Sigmoid colon (tissue), 7 donors: ENCODE data around the gene BMPER. TPM values are rescaled to one million over a fixed set of nuclear protein-coding genes. Genes with fewer than 3 reads are reported as not detected.

Experiments
- DNase-seq: peaks from one replicate; pipeline ENCODE4 v3.0.0-alpha.2; 2019
- H3K27ac ChIP-seq, 4 donors: fragments of 200-600 bp; sonication (generic); one replicate each; pipeline ENCODE4 v1.5.1; 2016 to 2019; ENCODE audit warnings: mild to moderate bottlenecking in 1 of 4
- H3K27me3 ChIP-seq, 3 donors: fragments of 200-600 bp; sonication (generic); one replicate each; pipeline ENCODE4 v1.5.1; 2019; ENCODE audit warnings: mild to moderate bottlenecking in 1 of 3
- H3K36me3 ChIP-seq, 4 donors: fragments of 200-600 bp; sonication (generic); one replicate each; pipeline ENCODE4 v1.5.1; 2016 to 2019
- H3K4me1 ChIP-seq, 4 donors: fragments of 200-600 bp; sonication (generic); one replicate each; pipeline ENCODE4 v1.5.1; 2017 to 2019
- H3K4me3 ChIP-seq, 4 donors: fragments of 200-600 bp; sonication (generic); one replicate each; pipeline ENCODE4 v1.5.1; 2017 to 2019; ENCODE audit warnings: mild to moderate bottlenecking in 2 of 4, moderate library complexity in 1 of 4
- H3K9me3 ChIP-seq, 4 donors: fragments of 200-600 bp in 3 of 4; sonication (generic) in 3 of 4; one replicate each; pipeline versions ENCODE4 v1.5.1 to v1.6.1; 2013 to 2019
- CTCF ChIP-seq, 4 experiments: fragments of 450-650 bp in 3 of 4; fragments of 200-600 bp in 1 of 4; IDR thresholded peaks; one replicate each; pipeline ENCODE4 v1.5.1; 2016 to 2019; ENCODE audit warnings: antibody characterized with exemption in 4 of 4, mild to moderate bottlenecking in 3 of 4, moderate library complexity in 2 of 4
- EP300 ChIP-seq, 4 donors: sonication (generic); formaldehyde crosslinking; IDR thresholded peaks; one replicate each; pipeline ENCODE4 v1.6.1; 2017; ENCODE audit warnings: antibody characterized with exemption in 4 of 4
- POLR2A ChIP-seq, 2 donors: fragments of 450-650 bp; IDR thresholded peaks; one replicate each; pipeline ENCODE4 v1.6.1; 2016; ENCODE audit warnings: antibody characterized with exemption in 2 of 2, mild to moderate bottlenecking in 2 of 2, moderate library complexity in 2 of 2
- POLR2AphosphoS5 ChIP-seq, 4 donors: sonication (generic); formaldehyde crosslinking; IDR thresholded peaks; one replicate each; pipeline ENCODE4 v1.6.1; 2017; ENCODE audit warnings: antibody characterized with exemption in 4 of 4
- WGBS, 2 donors: extraction: QIAGEN DNeasy Blood & Tissue Kit; methylation state at CpG; one replicate each; pipeline ENCODE4 v1.1.7; 2013; 5-methylcytosine and 5-hydroxymethylcytosine counted together
- intact Hi-C: fragments of 100-400 bp; cut with DNase I; formaldehyde crosslinking; loops from one replicate; pipeline ENCODE4 v1.15.1; 2023
- polyA plus RNA-seq, 3 donors: library from polyadenylated mRNA; stranded (reverse); fragments of 200-250 nt; gene quantifications; one replicate each; pipeline ENCODE4 v1.2.3, GENCODE V29; 2013
- total RNA-seq, 4 donors: library from RNA; depleted of rRNA; stranded (reverse); fragments of >200 nt; gene quantifications; one replicate each; pipeline ENCODE4 v1.1.0, GENCODE V29; 2016
- donor health status: healthy with polysubstance abuse.
- donor health status: Bipolar disorder and iron deficiency.
- donor health status: healthy.

Gene BMPER
- total and polyA plus RNA-seq, 7 donors, result 0.51 to 3.1 (median 1.6) TPM; not detected in 1

DNA sequence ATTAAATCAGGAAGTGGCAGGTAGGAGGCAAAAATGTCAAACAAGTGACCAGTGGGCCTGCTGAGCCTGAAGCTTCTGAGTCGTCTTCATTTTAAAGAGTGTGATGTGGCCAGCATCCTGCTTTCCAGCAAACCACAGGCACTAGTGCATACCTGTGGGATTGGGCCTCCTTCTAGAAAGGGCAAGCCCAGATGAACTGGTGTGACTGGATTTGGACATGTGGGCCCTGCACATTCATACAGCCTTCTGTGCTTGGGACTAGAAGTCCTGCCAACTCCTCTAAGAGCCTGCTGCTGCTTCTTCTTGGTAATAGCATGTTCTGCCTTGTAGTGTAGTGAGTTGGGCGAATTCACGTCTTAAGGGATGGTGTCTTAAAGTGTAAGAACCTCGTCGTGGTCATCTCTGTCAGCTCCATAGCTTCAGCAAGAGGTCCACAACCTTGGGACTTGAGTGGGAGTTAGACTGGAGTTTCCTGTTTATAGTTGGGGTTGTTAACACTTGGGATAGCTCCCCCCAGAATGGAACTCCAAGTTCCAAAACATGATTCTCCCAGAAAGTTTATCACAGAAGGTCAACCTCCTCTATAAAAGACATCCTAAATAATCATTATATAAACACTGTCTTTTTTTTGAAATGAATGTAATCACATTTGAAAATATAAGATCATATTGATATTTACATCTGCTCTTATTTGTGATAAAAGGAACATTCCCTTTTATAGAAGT, 11.2 kb downstream of the BMPER start:
- Histone ChIP-seq H3K4me3 (no peak overlapping the region), H3K9me3 (no peaks in the 10 kb centered on the region), H3K27ac (no peak overlapping the region), H3K27me3 (no peaks in the 10 kb centered on the region), H3K36me3 (no peaks in the 10 kb centered on the region), H3K4me1 (no peaks in the 10 kb centered on the region)
- no peak for TF ChIP-seq POLR2A (IDR thresholded peaks at IDR 0.05)
- TF ChIP-seq POLR2AphosphoS5 (IDR thresholded peaks at IDR 0.05), result no peak
- TF ChIP-seq EP300 (IDR thresholded peaks at IDR 0.05), result no peak
- WGBS, 2 donors, result 80 to 91% methylated on average over 5 of the region's 5 CpGs
- intact Hi-C loops, result no loop called here
- no peak for DNase-seq

DNA sequence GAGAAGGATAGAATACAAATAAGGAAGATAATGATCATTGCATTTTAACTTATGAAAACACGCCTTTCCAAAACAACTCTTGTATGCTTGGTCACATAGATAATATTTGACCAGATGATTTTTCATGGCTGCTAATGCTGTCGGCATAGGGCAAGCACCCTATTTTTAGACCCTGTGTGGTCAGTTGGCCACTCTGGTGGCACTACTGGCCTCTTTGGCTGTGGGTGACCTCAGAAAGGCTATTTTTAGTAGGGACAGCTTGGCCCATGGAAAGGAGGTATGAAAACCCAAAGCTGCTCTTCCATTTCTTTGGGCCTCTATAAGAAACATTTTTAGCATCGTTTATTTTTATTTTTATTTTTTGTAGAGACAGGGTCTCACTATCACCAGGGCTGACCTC, 12.3 kb downstream of the BMPER start:
- H3K9me3 ChIP-seq, result no peaks in the 10 kb centered on the region
- no peak for DNase-seq
- intact Hi-C loops, result no loop called here
- no peaks in the 10 kb centered on the region for H3K36me3 ChIP-seq
- H3K4me1 ChIP-seq, result no peaks in the 10 kb centered on the region
- 58 to 82% methylated on average over 3 of the region's 3 CpGs for WGBS, 2 donors
- TF ChIP-seq CTCF (IDR thresholded peaks at IDR 0.05) (no peak), POLR2AphosphoS5 (IDR thresholded peaks at IDR 0.05) (no peak), POLR2A (IDR thresholded peaks at IDR 0.05) (no peak)
- H3K27ac ChIP-seq, result no peak overlapping the region
- H3K4me3 ChIP-seq, result no peak overlapping the region
- no peaks in the 10 kb centered on the region for H3K27me3 ChIP-seq

DNA sequence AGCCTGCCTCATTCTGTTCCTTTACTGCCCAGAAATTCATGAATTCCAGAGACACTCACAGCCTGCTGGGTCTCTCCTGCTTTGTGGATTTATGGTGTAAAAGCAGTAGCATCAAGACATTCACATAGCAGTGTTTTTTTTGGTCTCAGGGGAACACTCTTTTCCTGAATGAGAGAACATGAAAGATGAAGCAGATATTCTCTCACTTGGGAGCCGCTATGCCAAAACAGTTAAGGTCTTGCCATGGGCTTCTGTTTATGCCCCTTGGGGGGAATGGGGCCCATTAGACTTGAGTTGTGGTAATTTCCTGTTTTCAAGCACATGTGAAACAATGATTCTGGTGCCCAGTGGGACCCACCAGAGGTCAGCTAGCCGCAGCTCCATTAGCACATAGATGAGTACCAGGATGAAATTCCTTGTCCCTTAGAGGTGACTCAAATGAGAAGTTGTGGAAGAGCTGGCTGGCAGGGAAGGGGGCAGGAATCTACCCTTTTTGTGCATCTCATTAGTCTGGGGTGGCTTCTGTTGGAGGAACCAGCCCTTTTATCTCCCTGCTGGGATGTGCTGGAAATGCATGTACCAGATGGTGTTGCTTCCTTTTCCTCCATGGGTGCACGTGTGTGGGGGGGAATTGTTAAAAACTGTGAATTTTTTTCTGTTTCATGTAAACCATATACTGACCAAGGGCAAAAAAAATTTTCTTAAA, 13.3 kb downstream of the BMPER start:
- no peaks in the 10 kb centered on the region for H3K27me3 ChIP-seq
- intact Hi-C loops, result no loop called here
- no peaks in the 10 kb centered on the region for H3K36me3 ChIP-seq
- 64 to 85% methylated on average over 3 of the region's 3 CpGs for WGBS, 2 donors
- no peak overlapping the region for H3K4me3 ChIP-seq
- no peak overlapping the region for H3K27ac ChIP-seq
- no peaks in the 10 kb centered on the region for H3K4me1 ChIP-seq
- no peaks in the 10 kb centered on the region for H3K9me3 ChIP-seq
- TF ChIP-seq CTCF (IDR thresholded peaks at IDR 0.05) (no peak), POLR2A (IDR thresholded peaks at IDR 0.05) (no peak), POLR2AphosphoS5 (IDR thresholded peaks at IDR 0.05) (no peak), EP300 (IDR thresholded peaks at IDR 0.05) (no peak)
- DNase-seq, result no peak

DNA sequence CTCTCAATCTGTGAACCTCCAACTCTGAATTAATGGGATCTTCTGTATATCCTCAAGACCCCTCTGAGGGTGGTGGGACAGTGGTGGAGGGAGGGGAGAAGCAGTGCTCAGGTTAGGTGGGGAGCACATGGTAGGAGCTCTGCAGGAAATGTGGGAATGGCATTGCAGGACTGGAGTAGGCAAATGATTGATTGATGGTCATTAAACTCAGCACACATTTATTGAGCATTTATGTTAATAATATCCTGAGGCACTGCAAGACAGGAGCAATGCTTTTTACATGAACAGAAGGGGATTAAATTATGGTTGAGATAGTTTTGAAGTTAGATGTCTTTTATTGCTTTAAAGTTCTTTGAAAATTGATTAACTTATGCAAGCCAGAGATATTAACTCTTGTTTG, 14.1 kb downstream of the BMPER start:
- no peak overlapping the region for H3K27ac ChIP-seq
- no peak for DNase-seq
- H3K9me3 ChIP-seq, result no peaks in the 10 kb centered on the region
- H3K4me1 ChIP-seq, result no peaks in the 10 kb centered on the region
- no peaks in the 10 kb centered on the region for H3K27me3 ChIP-seq
- no peak overlapping the region for H3K4me3 ChIP-seq
- TF ChIP-seq POLR2AphosphoS5 (IDR thresholded peaks at IDR 0.05), result no peak
- no peak for TF ChIP-seq POLR2A (IDR thresholded peaks at IDR 0.05)
- no peak for TF ChIP-seq CTCF (IDR thresholded peaks at IDR 0.05)
- TF ChIP-seq EP300 (IDR thresholded peaks at IDR 0.05), result no peak
- intact Hi-C loops, result no loop called here
- H3K36me3 ChIP-seq, result no peaks in the 10 kb centered on the region

DNA sequence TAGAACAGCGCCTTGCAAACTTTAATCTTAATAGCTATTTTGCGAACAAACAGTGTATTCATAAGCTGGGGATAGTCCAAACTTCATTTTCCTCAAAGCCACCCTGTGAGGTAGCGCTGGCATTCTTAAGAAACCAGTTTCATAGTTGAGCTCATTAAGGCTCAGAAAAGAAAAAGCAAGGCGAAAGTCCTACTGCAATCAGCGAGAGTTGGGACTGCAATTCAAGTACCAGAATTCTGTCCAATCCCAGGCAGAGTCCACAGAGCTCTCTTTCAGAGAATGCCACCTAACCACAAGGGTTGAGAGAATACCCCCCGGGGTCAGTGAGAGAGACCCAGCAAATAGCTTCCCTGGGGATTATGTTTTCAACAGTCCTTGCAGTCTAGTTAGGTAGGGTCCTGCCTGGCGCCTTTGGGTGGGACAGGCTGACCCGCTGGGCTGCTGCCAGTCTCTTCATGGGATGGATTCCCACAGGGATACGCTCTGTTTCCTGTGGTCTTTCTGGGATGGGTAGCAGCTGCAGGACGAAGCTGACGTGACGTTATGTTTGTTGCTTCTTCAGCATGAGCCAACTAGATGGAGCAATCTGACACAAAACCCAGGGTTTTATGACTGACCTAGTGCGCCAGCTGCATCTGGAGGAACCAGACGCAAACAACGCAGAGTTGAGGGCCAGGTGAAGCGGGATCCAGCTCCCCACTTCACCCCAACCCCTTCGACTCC, 16.0 kb downstream of the BMPER start:
- Histone ChIP-seq H3K36me3 (no peaks in the 10 kb centered on the region), H3K4me1 (no peaks in the 10 kb centered on the region), H3K27ac (peak overlapping the region in 1 of 4 donors; percentile 23), H3K9me3 (no peaks in the 10 kb centered on the region), H3K4me3 (no peak overlapping the region), H3K27me3 (no peaks in the 10 kb centered on the region)
- WGBS, 2 donors, result 64 to 72% methylated on average over 17 of the region's 17 CpGs
- peak in 2 of 4 donors; percentile 14 to 32 for TF ChIP-seq POLR2AphosphoS5 (IDR thresholded peaks at IDR 0.05)
- no peak for TF ChIP-seq EP300 (IDR thresholded peaks at IDR 0.05)
- no peak for TF ChIP-seq CTCF (IDR thresholded peaks at IDR 0.05)
- peak; percentile 74 for DNase-seq
- intact Hi-C loops, result no loop called here
